ENCODE measurements around the gene FKBP8.

- peak; percentile 92 for TF ChIP-seq CTCF (conservative IDR thresholded peaks at IDR 0.05; ENCODE audit: low read length)
- TF ChIP-seq EZH2phosphoT487 (IDR thresholded peaks at IDR 0.05; ENCODE audit: borderline replicate concordance, low read depth, low read length), result no peak
Observed at GRCh38 chr19:18588611-18589379, 45.4 kb upstream of the FKBP8 start, which contains the start of gene REX1BD.
